ENCODE results near the gene REV1. TPM values are rescaled to one million over a fixed set of nuclear protein-coding genes. Genes with fewer than 3 reads are reported as not detected.

REV1 gene
- total and polyA plus RNA-seq, 2 of the 4 experiments (the other 2 are of a cell fraction): 13.4 to 30.1 TPM

GRCh38 chr2:99467390-99467789 lies 22.4 kb downstream of the REV1 start:
- ChIA-PET POLR2A (ENCODE audit: unreplicated experiment) (no interaction called here), CTCF (no interaction called here)
- intact Hi-C loops (cut with micrococcal nuclease) (no loop called here), dilution Hi-C loops (cut with HindIII; ENCODE audit: low sequenced_read_pairs, unreplicated experiment) (no loop called here), in situ Hi-C loops (cut with MboI; ENCODE audit: low sequenced_read_pairs) (no loop called here)
- Histone ChIP-seq H2BK120ac (ENCODE audit: low read depth, low read length) (no peak overlapping the region), H2BK15ac (ENCODE audit: low read depth, low read length) (no peak overlapping the region), H3K27ac (ENCODE audit: insufficient read depth, low read length) (no peak overlapping the region), H4K20me1 (ENCODE audit: insufficient read depth, low read length) (peaks cover 17% of the 10 kb centered on the region), H3K56ac (ENCODE audit: extremely low read depth, insufficient read depth, low read length) (no peak overlapping the region), H3K9me1 (ENCODE audit: insufficient read depth, low read length) (no peaks in the 10 kb centered on the region), H2AK9ac (replicated peaks; ENCODE audit: low read depth, low read length, poor library complexity) (no peak overlapping the region), H2BK20ac (ENCODE audit: low read depth, low read length) (no peak overlapping the region), H3K4me2 (ENCODE audit: low read depth, low read length) (no peak overlapping the region), H2AFZ (replicated peaks; ENCODE audit: low read length, poor library complexity) (no peak overlapping the region), H4K91ac (ENCODE audit: insufficient read depth, low read depth, low read length) (no peak overlapping the region), H3K4me3 (ENCODE audit: insufficient read depth, low read depth, low read length) (no peak overlapping the region), H3K9me3 (ENCODE audit: control insufficient read depth, insufficient read depth, low read length) (no peaks in the 10 kb centered on the region), H4K8ac (ENCODE audit: low read depth in 2 of 2, low read length in 2 of 2) (no peak overlapping the region), H2AK5ac (ENCODE audit: low read depth, low read length) (no peak overlapping the region), H3K4ac (ENCODE audit: low read depth, low read length) (no peak overlapping the region), H3K9ac (ENCODE audit: low read depth, low read length) (no peak overlapping the region), H3K23ac (ENCODE audit: low read depth, low read length) (no peak overlapping the region), H3K79me1 (ENCODE audit: low read depth in 1 of 2, low read length in 2 of 2) (peaks cover 17 to 26% of the 10 kb centered on the region in 2 experiments; a peak in 3 of 4 replicates), H3K14ac (replicated peaks; ENCODE audit: low read depth, low read length) (no peak overlapping the region), H2BK5ac (ENCODE audit: low read depth, low read length, poor library complexity, severe bottlenecking) (no peak overlapping the region), H3K27me3 (ENCODE audit: control insufficient read depth, insufficient read depth, low read length) (no peaks in the 10 kb centered on the region), H3K36me3 (ENCODE audit: control insufficient read depth, insufficient read depth, low read length) (no peaks in the 10 kb centered on the region; the same call in 1 of the 2 replicates), H3K4me1 (ENCODE audit: control insufficient read depth, insufficient read depth, low read length) (no peaks in the 10 kb centered on the region), H3K18ac (ENCODE audit: low read depth, low read length) (no peak overlapping the region), H4K5ac (ENCODE audit: low read depth, low read length) (no peak overlapping the region)
- no TSS peak for BruUV-seq (replicated peaks)
- DNase-seq: no peak
- TF ChIP-seq RCOR1 (IDR thresholded peaks at IDR 0.05; ENCODE audit: insufficient replicate concordance, low read length): no peak
- TF ChIP-seq RAD21 (IDR thresholded peaks at IDR 0.05; ENCODE audit: low read length): no peak
- no peak for TF ChIP-seq NFE2L2 (IDR thresholded peaks at IDR 0.05; ENCODE audit: low read depth, low read length)
- no peak for TF ChIP-seq MXI1 (IDR thresholded peaks at IDR 0.05; ENCODE audit: borderline replicate concordance, low read depth, low read length)
- TF ChIP-seq ELK1 (IDR thresholded peaks at IDR 0.05; ENCODE audit: borderline replicate concordance, low read depth, low read length): no peak
- TF ChIP-seq MAZ (IDR thresholded peaks at IDR 0.05; ENCODE audit: borderline replicate concordance, low read depth, low read length): no peak
- WGBS, 2 experiments (ENCODE audit: extremely low coverage in 2 of 2, insufficient read length in 1 of 2): no CpG with 5 or more reads among the region's 3 CpGs
- ATAC-seq (ENCODE audit: low read depth): no peak
